GM18951 (cell line): Measurements from ENCODE around the gene B3GALNT1.

Experiments
- POLR2A ChIP-seq: IDR thresholded peaks from 4 replicates; pipeline ENCODE4 v1.6.1; 2011; ENCODE audit warnings: mild to moderate bottlenecking; ENCODE audit not compliant: insufficient read length, insufficient read depth; ENCODE audit errors: extremely low read depth
- in situ Hi-C: fragments of 300-500 bp; cut with MboI; formaldehyde crosslinking; loops from one replicate; pipeline ENCODE4 v1.12.0; 2022; ENCODE audit warnings: low sequenced_read_pairs, mixed read lengths, inconsistent platforms; ENCODE audit not compliant: unreplicated experiment

Gene B3GALNT1

DNA sequence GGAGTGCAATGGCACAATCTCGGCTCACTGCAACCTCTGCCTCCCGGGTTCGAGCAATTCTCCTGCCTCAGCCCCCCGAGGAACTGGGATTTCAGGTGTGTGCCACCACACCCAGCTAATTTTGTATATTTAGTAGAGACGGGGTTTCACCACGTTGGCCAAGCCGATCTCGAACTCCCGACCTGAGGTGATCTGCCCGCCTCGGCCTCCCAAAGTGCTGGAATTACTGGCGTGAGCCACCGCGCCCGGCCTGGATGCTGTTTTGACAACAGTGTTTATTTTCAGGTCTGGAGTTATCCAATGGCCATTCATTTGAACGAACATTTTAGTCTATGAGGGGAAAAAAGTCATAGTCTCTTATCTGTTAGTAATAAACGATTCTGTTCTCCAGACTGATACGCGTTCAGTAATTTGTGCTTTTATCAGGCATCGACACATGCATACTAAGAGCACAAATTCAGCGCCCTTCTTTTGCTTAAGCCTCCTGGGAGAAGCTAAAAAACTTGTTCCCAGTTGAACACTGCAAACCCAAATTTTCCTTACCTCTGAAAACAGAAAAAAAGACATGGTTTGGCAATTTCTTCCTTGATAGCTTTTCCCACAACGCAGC, 1.3 kb downstream of the B3GALNT1 start:
- TF ChIP-seq POLR2A: no peak
- in situ Hi-C loops: no loop called here

DNA sequence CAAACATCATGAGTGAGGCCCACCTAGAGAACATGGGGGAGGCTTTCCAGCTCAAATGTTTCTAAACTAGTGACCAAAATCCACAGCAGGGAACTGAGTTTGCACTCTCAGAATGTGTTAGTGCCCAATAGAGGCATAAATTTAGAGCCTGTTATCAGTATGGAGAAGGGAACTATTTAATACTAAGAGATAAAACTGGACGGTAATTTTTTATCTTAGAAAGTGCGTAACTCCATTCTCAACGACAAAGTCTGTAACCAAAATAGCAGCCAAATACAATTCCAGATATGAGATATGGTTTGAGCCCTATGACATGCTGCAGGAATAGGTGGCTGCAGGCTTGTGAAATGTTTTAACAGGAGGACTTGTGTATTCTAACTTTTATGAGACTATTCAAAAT, 3.5 kb downstream of the B3GALNT1 start:
- in situ Hi-C loops: no loop called here

DNA sequence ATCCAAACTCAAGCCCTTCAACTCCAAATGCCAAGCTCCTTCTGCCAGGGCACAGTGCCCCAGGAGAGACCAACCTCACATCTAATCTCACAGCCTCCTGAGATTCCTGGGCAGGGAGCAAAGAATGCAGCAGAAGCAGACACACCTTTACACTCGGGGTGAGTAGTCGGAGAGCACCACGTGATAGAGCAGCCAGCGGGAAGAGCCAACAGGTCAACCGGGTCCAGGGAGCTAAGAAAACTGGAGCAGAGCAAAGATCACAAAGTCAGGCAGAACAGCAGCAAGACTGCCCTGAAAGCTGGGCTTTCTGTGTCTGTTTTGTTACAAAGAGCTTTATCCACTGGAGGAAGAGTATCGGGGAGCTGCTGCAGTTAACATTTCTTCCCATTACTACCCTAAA, 4.2 kb downstream of the B3GALNT1 start:
- no peak for TF ChIP-seq POLR2A
- in situ Hi-C loops: no loop called here

More for the DNA sequence above, 3.5 kb downstream of the B3GALNT1 start:
- TF ChIP-seq POLR2A: no peak

DNA sequence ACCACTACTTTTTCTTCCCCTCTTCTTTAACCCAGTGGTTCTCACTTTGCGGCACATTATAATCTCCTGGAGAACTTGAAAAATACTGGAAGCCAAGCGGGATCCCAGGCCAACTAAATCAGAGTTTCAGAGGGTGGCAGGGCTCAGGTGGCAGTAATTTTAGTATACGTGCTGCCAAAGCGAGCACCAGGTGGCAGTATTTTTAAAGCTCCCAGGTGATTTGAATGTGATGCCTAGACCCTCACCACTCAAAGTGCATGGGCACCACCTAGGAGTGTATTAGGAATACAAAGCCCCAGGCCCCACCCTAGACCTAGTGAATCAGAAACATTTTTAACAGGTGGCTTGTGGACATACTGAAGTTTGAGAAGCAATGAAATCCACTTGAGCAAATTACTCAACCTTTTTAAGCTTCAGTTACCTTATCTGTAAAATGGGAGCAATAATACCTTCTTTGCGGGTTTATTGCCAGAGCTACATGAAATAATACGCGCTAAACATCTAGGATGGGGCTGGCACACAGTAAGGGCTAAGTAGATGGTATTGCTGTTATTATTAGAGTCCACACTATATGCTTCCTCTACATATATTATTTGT, 8.3 kb downstream of the B3GALNT1 start:
- no peak for TF ChIP-seq POLR2A
- in situ Hi-C loops: no loop called here

DNA sequence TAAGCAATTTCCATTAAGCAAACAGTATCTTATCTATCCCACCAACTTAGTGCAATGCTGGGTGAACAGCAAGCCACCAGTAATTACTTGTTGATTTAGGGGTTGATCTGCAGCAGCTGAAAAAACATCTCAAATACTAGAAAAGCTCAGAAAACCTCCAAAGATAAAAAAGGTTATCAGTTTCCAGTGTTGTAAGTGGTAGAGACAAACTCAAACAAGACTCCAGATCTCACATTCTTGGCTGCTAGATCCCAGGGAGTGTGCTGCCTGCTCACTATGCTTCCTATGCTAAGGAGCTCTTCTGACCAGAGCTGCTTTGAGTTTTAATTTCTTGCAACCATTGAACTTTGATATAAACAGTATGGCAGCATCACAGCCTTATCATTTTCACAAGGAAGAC, 11.3 kb downstream of the B3GALNT1 start:
- TF ChIP-seq POLR2A: no peak
- in situ Hi-C loops: no loop called here

DNA sequence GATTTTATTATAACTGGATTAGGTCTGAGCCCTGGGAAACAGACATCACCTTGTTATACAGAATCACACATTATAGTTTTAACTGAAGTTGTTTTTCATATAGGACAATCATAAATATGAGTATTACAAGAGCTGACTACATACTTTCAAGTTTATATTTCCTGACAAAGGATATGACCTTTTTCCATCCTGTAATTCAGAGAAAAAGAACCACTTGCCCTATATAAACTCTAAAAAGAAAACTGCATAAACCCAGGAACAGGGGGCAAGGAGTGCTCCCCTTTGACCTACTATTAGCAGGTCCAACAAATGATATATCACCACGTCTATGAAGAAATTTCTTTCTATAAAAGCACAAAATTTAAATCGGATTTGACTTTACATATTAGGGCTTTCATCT, 20.9 kb downstream of the B3GALNT1 start:
- no peak for TF ChIP-seq POLR2A
- in situ Hi-C loops: no loop called here

DNA sequence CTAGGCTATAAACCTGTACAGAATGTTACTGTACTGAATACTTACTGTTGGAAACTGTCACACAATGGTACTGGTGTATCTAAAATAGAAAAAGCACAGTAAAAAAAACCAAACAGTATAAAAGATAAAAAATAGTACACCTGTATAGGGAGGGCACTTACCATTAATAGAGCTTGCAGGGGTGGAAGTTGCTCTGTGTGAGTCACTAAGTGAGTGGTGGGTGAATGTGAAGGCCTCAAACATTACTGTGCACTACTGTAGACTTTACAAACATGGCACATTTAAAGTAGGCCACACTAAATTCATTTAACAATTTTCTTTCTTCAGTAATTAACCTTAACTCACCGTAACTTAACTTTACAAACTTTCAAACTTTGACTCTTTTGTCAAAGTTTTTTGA, 22.0 kb downstream of the B3GALNT1 start:
- TF ChIP-seq POLR2A: no peak
- in situ Hi-C loops: no loop called here

DNA sequence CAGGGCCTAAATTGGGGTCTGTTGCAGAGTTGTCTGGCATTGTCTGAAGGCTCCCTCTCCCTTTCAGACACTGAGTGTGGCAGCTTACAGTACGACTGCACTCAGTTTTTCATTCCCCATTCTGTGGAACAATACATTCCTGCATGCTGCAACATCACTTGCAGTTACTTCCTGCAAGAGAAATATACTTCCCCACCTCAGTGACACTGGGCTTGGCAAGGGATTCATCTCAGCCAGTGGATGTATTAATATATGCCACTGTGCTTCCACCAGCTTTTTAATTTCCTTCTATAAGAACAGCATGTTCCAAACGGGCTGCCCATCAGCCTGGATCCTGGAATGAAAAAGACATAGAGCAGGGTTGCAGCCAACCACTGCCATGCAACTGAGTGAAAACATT, 23.1 kb downstream of the B3GALNT1 start:
- in situ Hi-C loops: no loop called here
- TF ChIP-seq POLR2A: no peak

DNA sequence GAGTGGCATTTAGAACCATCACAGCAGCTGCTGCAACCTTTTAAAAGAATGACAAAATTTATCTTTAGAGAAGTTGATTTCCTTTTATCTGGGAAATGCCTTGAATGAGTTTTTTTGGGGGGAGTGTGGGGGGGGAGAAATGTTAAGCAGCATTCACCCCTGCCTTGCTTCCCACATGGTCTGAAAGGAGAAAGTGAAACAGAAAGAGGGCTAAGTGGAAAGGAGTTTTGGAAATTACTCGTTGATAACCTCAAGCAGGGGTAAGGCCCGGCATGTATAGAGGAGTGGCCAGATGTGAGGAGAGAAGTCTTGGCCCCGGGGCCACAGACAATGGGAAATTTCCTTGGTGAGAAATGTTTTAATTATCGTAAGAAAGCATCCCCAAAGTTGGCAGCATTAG, 23.5 kb downstream of the B3GALNT1 start:
- in situ Hi-C loops: no loop called here
- no peak for TF ChIP-seq POLR2A

DNA sequence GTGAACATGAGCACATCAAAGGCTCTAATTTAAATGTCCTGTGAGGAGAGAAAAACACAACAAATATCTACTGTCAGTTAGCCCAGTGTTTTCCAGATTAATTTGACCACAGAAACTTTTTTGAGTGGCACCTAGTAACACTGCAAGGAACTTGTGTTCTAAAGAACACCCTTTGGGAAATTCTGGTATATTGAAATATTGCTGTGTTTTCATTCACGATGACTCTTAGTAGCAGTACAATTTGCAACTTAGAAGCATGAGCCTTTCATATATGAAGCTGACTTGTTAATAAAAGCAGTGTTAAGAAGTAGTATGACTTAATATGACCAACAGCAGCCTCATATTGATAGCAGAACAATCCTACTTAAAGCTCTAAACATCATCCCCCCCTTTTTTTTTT, 32.0 kb downstream of the B3GALNT1 start:
- TF ChIP-seq POLR2A: no peak
- in situ Hi-C loops: no loop called here

DNA sequence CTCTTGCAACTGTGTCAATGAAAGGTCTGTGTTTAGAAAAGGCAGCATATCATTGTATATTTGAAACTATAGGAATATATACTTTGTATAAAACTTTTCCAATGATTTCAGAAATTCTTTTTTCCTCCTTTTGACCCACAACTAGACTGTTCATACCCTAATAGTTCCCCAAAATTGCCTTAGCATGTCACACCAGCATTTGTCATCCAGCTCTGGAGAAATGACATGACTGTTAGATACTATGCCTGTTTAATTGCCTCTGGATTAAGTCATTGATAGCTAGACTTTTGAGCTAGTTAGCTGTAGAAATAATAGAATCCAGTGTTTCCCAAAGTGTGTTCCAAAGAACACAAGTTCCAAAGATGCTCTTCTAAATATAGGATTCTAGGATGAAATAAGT, 32.4 kb downstream of the B3GALNT1 start:
- in situ Hi-C loops: no loop called here
- no peak for TF ChIP-seq POLR2A

DNA sequence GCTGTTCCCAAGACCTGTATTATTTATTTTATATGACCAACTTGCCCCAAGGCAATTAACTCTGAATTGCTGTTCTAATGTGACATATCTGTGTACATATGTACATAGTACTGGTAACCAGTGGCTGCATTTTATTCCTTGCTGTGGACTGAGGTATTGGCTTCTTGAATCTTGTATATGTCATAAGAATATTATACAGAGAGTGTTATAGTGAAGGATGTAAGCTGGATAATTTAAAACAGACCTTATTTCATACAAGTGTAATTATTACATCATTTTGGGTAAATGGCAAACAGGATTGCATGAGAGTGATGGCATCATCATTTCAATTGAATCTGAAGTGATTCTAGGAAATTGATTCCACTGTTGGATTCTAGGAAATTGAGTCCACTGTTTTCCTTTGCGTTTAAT, 32.9 kb downstream of the B3GALNT1 start:
- no peak for TF ChIP-seq POLR2A
- in situ Hi-C loops: no loop called here

DNA sequence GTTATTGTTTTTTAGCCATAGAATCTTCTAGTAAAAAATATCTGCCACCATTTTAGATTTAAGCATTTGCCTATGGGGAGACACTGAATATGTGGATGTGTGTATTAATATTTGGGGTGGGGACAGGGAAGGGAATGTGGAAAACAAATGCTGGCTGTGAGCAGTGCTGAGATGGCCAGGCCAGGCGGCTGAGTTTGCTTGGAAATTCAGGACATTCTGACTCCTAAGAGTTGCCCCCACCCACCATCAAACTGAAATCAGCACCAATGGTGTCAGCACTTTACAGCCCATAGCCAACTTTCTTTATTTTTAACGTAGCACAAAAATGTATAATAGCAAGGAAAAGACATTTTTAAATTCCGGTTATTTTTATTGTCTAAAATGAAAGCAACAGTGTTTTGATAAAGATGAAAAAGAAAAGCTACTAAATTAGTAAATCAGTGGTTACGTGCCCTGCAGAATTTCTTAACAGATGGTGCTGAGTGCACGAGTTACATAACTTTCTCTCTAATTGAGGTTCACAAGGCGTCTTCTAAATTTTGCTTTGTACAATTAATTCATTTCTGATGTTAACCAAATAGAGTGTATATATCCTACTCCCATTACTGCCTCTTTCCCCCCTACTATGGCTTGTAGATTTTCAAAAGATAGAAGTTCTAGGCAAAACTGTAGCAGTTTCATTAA, 34.0 kb downstream of the B3GALNT1 start:
- TF ChIP-seq POLR2A: no peak
- in situ Hi-C loops: no loop called here
